ENCODE results near the gene LPAR5. TPM values are rescaled to one million over a fixed set of nuclear protein-coding genes. Genes with fewer than 3 reads are reported as not detected.

The LPAR5 gene
- total RNA-seq, 1 experiment from 2014 or later = 14.6 TPM

GRCh38 chr12:6618483-6619225, 17.1 kb downstream of the LPAR5 start:
- H3K27ac ChIP-seq (ENCODE audit: low read length) = no peak overlapping the region
- no peaks in the 10 kb centered on the region for H3K36me3 ChIP-seq (ENCODE audit: insufficient read depth, low read length)

GRCh38 chr12:6615802-6616201, 20.0 kb downstream of the LPAR5 start:
- Histone ChIP-seq H3K9me3 (ENCODE audit: low read length) (no peaks in the 10 kb centered on the region), H3K4me3 (ENCODE audit: low read length) (no peak overlapping the region), H3K36me3 (ENCODE audit: insufficient read depth, low read length) (no peaks in the 10 kb centered on the region), H3K27me3 (ENCODE audit: low read length) (no peaks in the 10 kb centered on the region), H3K4me2 (ENCODE audit: low read depth, low read length, poor library complexity, severe bottlenecking) (no peak overlapping the region), H2AFZ (ENCODE audit: low read length) (peak overlapping the region; percentile 54; the same call in 1 of the 2 replicates), H3K4me1 (ENCODE audit: low read length) (peaks cover 33% of the 10 kb centered on the region), H3K79me2 (ENCODE audit: low read length) (no peaks in the 10 kb centered on the region), H4K20me1 (ENCODE audit: insufficient read depth, low read depth, low read length) (no peaks in the 10 kb centered on the region), H3K9me2 (replicated peaks; ENCODE audit: insufficient read depth, low read length) (no peaks in the 10 kb centered on the region), H3K9ac (ENCODE audit: low read length) (0 out of 2 replicates have a peak overlapping the region, but pooled peaks have one; percentile 3), H3K27ac (ENCODE audit: low read length) (peak overlapping the region; percentile 64)
- DNase-seq = no peak

More at GRCh38 chr12:6618483-6619225, 17.1 kb downstream of the LPAR5 start:
- Histone ChIP-seq H3K27me3 (ENCODE audit: low read length) (no peaks in the 10 kb centered on the region), H3K79me2 (ENCODE audit: low read length) (no peaks in the 10 kb centered on the region), H3K4me1 (ENCODE audit: low read length) (peaks cover 6% of the 10 kb centered on the region), H3K9me2 (replicated peaks; ENCODE audit: insufficient read depth, low read length) (no peaks in the 10 kb centered on the region), H3K4me3 (ENCODE audit: low read length) (no peak overlapping the region), H4K20me1 (ENCODE audit: insufficient read depth, low read depth, low read length) (no peaks in the 10 kb centered on the region), H3K9ac (ENCODE audit: low read length) (no peak overlapping the region), H2AFZ (ENCODE audit: low read length) (no peak overlapping the region), H3K4me2 (ENCODE audit: low read depth, low read length, poor library complexity, severe bottlenecking) (no peak overlapping the region), H3K9me3 (ENCODE audit: low read length) (no peaks in the 10 kb centered on the region)
- no peak for DNase-seq

GRCh38 chr12:6614513-6615172, 21.1 kb downstream of the LPAR5 start:
- H3K27me3 ChIP-seq (ENCODE audit: low read length) = no peaks in the 10 kb centered on the region
- H3K4me3 ChIP-seq (ENCODE audit: low read length) = no peak overlapping the region
- H3K79me2 ChIP-seq (ENCODE audit: low read length) = no peaks in the 10 kb centered on the region
- H3K9me2 ChIP-seq (replicated peaks; ENCODE audit: insufficient read depth, low read length) = no peaks in the 10 kb centered on the region
- no peak overlapping the region for H3K4me2 ChIP-seq (ENCODE audit: low read depth, low read length, poor library complexity, severe bottlenecking)
- no peaks in the 10 kb centered on the region for H4K20me1 ChIP-seq (ENCODE audit: insufficient read depth, low read depth, low read length)
- H3K9ac ChIP-seq (ENCODE audit: low read length) = 0 out of 2 replicates have a peak overlapping the region, but pooled peaks have one; percentile 46
- H2AFZ ChIP-seq (ENCODE audit: low read length) = peak overlapping the region; percentile 77
- no peaks in the 10 kb centered on the region for H3K36me3 ChIP-seq (ENCODE audit: insufficient read depth, low read length)
- no peak for DNase-seq
- peak overlapping the region; percentile 73 for H3K27ac ChIP-seq (ENCODE audit: low read length)
- no peaks in the 10 kb centered on the region for H3K9me3 ChIP-seq (ENCODE audit: low read length)
- peaks cover 35% of the 10 kb centered on the region for H3K4me1 ChIP-seq (ENCODE audit: low read length)

- H3K4me1 ChIP-seq (ENCODE audit: low read length) = peaks cover 35% of the 10 kb centered on the region
- H3K27ac ChIP-seq (ENCODE audit: low read length) = peak overlapping the region; percentile 73
Observed at GRCh38 chr12:6613776-6614512, 21.8 kb downstream of the LPAR5 start.

GRCh38 chr12:6613015-6613775, 22.6 kb downstream of the LPAR5 start:
- Histone ChIP-seq H3K4me3 (ENCODE audit: low read length) (peak overlapping the region; percentile 36; the same call in 1 of the 2 replicates), H3K27me3 (ENCODE audit: low read length) (no peaks in the 10 kb centered on the region), H3K9ac (ENCODE audit: low read length) (peak overlapping the region; percentile 62), H2AFZ (ENCODE audit: low read length) (peak overlapping the region; percentile 52; the same call in 1 of the 2 replicates), H3K4me1 (ENCODE audit: low read length) (peaks cover 37% of the 10 kb centered on the region), H3K9me2 (replicated peaks; ENCODE audit: insufficient read depth, low read length) (no peaks in the 10 kb centered on the region), H3K27ac (ENCODE audit: low read length) (peak overlapping the region; percentile 87), H4K20me1 (ENCODE audit: insufficient read depth, low read depth, low read length) (no peaks in the 10 kb centered on the region), H3K9me3 (ENCODE audit: low read length) (no peaks in the 10 kb centered on the region), H3K36me3 (ENCODE audit: insufficient read depth, low read length) (no peaks in the 10 kb centered on the region), H3K79me2 (ENCODE audit: low read length) (no peaks in the 10 kb centered on the region), H3K4me2 (ENCODE audit: low read depth, low read length, poor library complexity, severe bottlenecking) (peak overlapping the region; percentile 63)
- peak; percentile 59 for DNase-seq

More at GRCh38 chr12:6613776-6614512, 21.8 kb downstream of the LPAR5 start:
- Histone ChIP-seq H3K9me2 (replicated peaks; ENCODE audit: insufficient read depth, low read length) (no peaks in the 10 kb centered on the region), H3K9me3 (ENCODE audit: low read length) (no peaks in the 10 kb centered on the region), H3K36me3 (ENCODE audit: insufficient read depth, low read length) (no peaks in the 10 kb centered on the region), H2AFZ (ENCODE audit: low read length) (peak overlapping the region; percentile 77), H3K27me3 (ENCODE audit: low read length) (no peaks in the 10 kb centered on the region), H4K20me1 (ENCODE audit: insufficient read depth, low read depth, low read length) (no peaks in the 10 kb centered on the region), H3K4me2 (ENCODE audit: low read depth, low read length, poor library complexity, severe bottlenecking) (no peak overlapping the region), H3K79me2 (ENCODE audit: low read length) (no peaks in the 10 kb centered on the region), H3K4me3 (ENCODE audit: low read length) (no peak overlapping the region), H3K9ac (ENCODE audit: low read length) (peak overlapping the region; percentile 46)
- peak; percentile 78 for DNase-seq

- DNase-seq = peak; percentile 55
- Histone ChIP-seq H3K4me3 (ENCODE audit: low read length) (peak overlapping the region; percentile 36; the same call in 1 of the 2 replicates), H3K36me3 (ENCODE audit: insufficient read depth, low read length) (no peaks in the 10 kb centered on the region), H3K4me2 (ENCODE audit: low read depth, low read length, poor library complexity, severe bottlenecking) (peak overlapping the region; percentile 63), H3K9me3 (ENCODE audit: low read length) (no peaks in the 10 kb centered on the region), H2AFZ (ENCODE audit: low read length) (0 out of 2 replicates have a peak overlapping the region, but pooled peaks have one; percentile 59), H4K20me1 (ENCODE audit: insufficient read depth, low read depth, low read length) (no peaks in the 10 kb centered on the region), H3K27ac (ENCODE audit: low read length) (peak overlapping the region; percentile 87), H3K9me2 (replicated peaks; ENCODE audit: insufficient read depth, low read length) (no peaks in the 10 kb centered on the region), H3K27me3 (ENCODE audit: low read length) (no peaks in the 10 kb centered on the region), H3K4me1 (ENCODE audit: low read length) (peaks cover 43% of the 10 kb centered on the region), H3K79me2 (ENCODE audit: low read length) (no peaks in the 10 kb centered on the region), H3K9ac (ENCODE audit: low read length) (peak overlapping the region; percentile 62)
Observed at GRCh38 chr12:6612652-6613014, 23.1 kb downstream of the LPAR5 start.

- Histone ChIP-seq H3K4me1 (ENCODE audit: low read length) (peaks cover 44% of the 10 kb centered on the region), H3K4me3 (ENCODE audit: low read length) (peak overlapping the region; percentile 36; the same call in 1 of the 2 replicates), H3K27me3 (ENCODE audit: low read length) (no peaks in the 10 kb centered on the region), H3K9me2 (replicated peaks; ENCODE audit: insufficient read depth, low read length) (no peaks in the 10 kb centered on the region), H3K27ac (ENCODE audit: low read length) (peak overlapping the region; percentile 87), H2AFZ (ENCODE audit: low read length) (peak overlapping the region; percentile 59; the same call in 1 of the 2 replicates), H3K36me3 (ENCODE audit: insufficient read depth, low read length) (no peaks in the 10 kb centered on the region), H3K9me3 (ENCODE audit: low read length) (no peaks in the 10 kb centered on the region), H3K9ac (ENCODE audit: low read length) (peak overlapping the region; percentile 62), H3K4me2 (ENCODE audit: low read depth, low read length, poor library complexity, severe bottlenecking) (peak overlapping the region; percentile 63), H4K20me1 (ENCODE audit: insufficient read depth, low read depth, low read length) (no peaks in the 10 kb centered on the region), H3K79me2 (ENCODE audit: low read length) (no peaks in the 10 kb centered on the region)
- no peak for DNase-seq
Observed at GRCh38 chr12:6612247-6612646, 23.5 kb downstream of the LPAR5 start.
